Stimulated activated CD4-positive, alpha-beta T cell treated with anti-CD3 and anti-CD28 coated beads, Interleukin-15, amount 100 ng/mL, for 24 hours (primary cell): ENCODE data around the gene SLC27A3.
"Not testable (repeated sequence)": the region's sequence is repeated elsewhere in the genome, so short reads cannot be mapped to it uniquely, and the experiment has no call there.

ENCODE experiments used
- DNase-seq: peaks from one replicate; pipeline ENCODE4 v3.0.0-alpha.2; 2020

Gene SLC27A3

DNA sequence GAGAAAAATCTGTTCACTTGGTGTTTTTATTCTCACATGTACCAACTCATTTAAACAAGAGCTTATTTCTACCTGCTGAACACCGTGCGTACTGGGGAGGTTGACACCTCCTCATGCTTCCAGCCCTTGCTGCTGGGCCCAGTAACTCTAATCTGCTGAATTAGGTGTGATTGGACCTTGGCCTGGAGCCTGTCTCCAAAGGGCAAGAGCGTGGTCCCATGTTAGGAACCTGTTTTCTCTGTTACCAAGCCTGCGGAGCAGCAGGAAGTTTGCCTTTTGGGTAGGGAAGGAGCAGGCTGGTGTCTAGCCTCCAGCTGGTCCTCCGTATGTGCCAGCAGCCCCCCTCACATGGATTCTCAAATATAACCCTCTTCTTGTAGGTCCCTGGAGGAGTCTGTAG, 10.9 kb upstream of the SLC27A3 start:
- DNase-seq, result no peak

DNA sequence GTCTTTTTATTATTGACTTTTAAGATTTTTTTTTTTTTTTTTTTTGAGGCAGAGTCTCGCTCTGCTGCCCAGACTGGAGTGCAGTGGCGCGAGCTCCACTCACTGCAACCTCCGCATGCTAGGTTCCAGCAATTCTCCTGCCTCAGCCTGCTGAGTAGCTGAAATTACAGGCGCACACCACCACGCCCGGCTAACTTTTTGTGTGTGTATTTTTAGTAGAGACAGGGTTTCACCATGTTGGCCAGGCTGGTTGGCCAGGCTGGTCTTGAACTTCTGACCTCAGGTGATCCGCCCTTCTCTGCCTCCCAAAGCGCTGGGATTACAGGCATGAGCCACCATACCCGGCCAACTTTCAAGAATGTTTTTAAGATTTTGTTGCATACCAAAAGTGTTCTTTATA, 8.5 kb upstream of the SLC27A3 start:
- not testable (repeated sequence) for DNase-seq

- no peak for DNase-seq
Observed at GRCh38 chr1:153767519-153767918, 7.7 kb upstream of the SLC27A3 start.

DNA sequence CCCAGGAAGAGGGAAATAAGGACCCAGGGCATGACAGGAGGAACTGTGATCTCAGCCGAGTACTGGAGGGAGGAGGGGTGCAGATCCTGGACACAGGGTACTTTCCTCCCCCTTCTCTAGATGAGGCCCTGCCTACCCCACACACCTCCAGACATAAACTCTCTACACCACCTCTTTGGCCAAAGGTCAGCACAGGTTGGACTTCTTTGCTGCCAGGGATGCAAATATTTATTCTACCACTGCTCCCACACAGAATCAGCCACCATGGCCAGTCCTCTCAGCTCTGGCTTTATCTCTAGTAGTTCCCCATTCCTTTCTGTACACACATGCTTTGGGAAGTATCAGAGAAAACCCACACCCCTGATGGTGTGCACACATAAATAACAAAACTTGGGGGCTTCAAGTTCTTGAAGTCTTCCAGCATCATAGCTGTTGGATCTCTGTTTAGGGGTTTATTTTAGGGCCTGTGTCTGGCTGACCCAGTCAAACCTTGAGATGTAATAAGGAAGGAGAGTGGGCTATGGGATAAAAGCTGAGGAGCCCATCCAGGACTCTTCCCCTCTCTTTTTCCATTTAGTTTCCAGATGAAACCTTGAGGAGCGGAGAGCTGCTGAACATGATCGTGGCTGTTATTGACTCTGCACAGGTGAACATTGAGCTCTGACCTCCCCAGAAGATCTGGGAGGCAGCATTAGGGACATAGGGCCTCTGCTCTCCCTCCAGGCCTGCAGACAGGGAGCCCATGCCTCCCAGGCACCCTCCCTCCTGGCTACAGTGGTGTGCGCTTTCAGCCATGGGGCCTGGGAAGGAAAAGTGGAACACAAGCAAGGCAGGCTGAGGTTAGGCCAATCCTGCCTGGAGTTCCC, 6.7 kb upstream of the SLC27A3 start:
- no peak for DNase-seq

DNA sequence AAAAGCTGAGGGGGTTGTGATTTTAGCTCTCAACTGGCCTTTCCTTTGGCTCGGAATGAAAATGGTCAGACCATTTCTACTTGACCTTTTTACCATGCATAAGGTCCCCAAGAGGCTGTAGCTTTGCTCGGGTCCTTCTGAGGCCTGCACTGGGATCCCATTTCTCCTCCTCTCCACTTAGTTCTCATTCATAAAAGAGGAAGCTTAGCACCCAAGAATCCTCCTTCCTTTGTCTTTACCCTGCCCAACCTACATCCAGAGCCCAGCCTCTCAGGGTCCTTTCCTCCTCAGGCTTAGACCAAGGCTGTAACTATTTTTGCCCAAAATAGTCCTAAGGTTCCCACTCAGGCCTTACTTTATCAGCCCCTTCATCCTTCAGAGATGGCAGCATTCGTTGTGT, 6.0 kb upstream of the SLC27A3 start:
- DNase-seq, result no peak

DNA sequence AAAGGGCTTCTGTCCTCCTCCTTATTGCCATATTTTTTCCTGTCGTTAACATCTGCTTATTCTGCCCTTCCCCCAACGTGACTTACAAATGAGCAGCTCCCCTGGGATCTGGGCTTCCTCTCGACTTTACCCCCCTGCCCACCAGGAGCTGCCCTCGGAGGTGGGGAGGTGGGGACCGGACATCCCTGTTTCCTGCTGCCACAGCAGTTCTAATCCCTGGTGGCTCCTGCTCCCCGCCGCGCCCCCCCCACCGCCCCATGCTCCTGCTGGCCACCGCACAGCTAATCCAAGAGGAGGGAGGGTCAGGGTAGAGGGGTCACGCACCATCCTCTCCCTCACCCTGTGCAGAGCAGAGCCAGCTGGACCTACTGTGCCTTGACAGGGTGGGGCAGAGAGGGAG, 4.4 kb upstream of the SLC27A3 start:
- no peak for DNase-seq

GRCh38 chr1:153771261-153771660, 3.9 kb upstream of the SLC27A3 start:
- no peak for DNase-seq

- no peak for DNase-seq
Observed at GRCh38 chr1:153771841-153772593, 3.2 kb upstream of the SLC27A3 start.

DNA sequence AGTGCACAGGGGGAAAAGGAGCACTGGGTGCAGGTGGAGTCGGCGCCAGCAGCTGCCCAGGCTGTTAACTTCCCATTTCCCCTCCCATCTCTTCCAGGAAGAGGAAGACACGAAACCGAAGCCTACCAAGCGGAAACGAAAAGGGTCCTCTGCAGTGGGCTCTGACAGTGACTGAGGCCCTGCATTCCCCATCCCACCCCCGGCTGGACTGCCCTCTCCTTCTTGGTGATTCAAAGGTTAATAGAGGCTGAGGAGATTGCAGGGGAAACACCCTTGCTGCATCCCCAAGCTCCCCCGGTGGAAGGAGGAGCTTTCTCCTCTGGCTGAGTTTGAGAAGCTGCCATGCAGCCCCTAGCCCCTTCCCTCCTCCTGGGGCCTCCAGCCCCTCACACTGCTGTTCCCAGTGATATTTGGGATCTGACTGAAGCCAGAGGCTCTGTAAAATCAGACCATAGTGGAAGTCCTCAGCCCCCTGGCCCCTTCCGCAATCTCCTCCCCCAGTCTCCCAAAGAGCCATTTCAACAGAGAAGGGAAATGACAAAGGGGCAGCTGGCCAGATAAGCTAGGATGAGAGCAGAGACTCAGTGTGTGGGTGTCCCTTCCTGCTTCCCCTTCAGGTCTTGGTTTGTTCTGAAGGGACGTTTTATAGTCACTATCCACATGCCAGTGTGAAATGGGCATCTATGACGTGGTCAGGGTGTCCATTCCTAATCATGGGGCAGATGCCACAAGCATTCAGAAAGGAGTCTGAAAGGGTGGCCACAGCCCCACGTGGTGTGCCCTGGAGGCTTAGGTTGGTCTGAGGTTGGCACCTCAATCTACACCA, 1.9 kb upstream of the SLC27A3 start:
- DNase-seq, result no peak

GRCh38 chr1:153774026-153774595, 1.1 kb upstream of the SLC27A3 start:
- no peak for DNase-seq

DNA sequence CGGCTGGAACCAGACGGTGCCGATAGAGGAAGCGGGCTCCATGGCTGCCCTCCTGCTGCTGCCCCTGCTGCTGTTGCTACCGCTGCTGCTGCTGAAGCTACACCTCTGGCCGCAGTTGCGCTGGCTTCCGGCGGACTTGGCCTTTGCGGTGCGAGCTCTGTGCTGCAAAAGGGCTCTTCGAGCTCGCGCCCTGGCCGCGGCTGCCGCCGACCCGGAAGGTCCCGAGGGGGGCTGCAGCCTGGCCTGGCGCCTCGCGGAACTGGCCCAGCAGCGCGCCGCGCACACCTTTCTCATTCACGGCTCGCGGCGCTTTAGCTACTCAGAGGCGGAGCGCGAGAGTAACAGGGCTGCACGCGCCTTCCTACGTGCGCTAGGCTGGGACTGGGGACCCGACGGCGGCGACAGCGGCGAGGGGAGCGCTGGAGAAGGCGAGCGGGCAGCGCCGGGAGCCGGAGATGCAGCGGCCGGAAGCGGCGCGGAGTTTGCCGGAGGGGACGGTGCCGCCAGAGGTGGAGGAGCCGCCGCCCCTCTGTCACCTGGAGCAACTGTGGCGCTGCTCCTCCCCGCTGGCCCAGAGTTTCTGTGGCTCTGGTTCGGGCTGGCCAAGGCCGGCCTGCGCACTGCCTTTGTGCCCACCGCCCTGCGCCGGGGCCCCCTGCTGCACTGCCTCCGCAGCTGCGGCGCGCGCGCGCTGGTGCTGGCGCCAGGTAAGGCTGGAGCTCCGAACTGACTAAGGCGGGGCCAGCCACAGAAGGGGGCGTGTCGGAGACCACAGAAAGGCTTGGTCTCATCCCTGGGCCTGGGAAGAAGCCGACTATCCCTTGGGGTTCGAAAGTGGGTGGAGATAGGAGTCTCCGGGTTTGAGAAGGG, 486 bp downstream of the SLC27A3 start:
- DNase-seq, result peak; percentile 76

DNA sequence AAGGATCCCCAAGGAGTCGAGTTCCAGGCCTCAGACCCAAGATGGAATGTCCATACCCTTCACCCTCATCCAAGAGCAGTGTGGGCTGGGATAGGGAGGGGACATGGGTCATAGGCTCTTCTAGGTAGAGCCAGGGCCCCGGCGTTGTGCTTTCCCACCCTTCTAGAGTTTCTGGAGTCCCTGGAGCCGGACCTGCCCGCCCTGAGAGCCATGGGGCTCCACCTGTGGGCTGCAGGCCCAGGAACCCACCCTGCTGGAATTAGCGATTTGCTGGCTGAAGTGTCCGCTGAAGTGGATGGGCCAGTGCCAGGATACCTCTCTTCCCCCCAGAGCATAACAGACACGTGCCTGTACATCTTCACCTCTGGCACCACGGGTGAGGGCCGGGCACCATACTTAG, 1.1 kb downstream of the SLC27A3 start:
- no peak for DNase-seq

GRCh38 chr1:153776845-153777370, 1.7 kb downstream of the SLC27A3 start:
- DNase-seq, result no peak

DNA sequence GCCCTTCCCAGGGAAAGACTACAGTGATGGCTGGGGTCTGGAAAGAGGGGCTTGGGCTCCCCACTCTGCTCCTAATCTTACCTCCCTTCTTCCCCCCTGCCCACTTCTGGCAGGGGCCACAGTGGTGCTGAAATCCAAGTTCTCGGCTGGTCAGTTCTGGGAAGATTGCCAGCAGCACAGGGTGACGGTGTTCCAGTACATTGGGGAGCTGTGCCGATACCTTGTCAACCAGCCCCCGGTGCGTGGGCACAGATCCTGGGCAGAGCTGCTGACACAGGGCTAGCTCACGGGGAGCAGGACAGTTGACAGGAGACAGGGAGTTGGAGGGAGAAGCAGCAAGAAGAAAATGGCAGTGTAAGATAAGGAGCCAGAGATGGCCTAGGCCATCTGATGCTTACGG, 2.4 kb downstream of the SLC27A3 start:
- DNase-seq, result no peak

GRCh38 chr1:153778051-153778823, 3.0 kb downstream of the SLC27A3 start:
- no peak for DNase-seq

DNA sequence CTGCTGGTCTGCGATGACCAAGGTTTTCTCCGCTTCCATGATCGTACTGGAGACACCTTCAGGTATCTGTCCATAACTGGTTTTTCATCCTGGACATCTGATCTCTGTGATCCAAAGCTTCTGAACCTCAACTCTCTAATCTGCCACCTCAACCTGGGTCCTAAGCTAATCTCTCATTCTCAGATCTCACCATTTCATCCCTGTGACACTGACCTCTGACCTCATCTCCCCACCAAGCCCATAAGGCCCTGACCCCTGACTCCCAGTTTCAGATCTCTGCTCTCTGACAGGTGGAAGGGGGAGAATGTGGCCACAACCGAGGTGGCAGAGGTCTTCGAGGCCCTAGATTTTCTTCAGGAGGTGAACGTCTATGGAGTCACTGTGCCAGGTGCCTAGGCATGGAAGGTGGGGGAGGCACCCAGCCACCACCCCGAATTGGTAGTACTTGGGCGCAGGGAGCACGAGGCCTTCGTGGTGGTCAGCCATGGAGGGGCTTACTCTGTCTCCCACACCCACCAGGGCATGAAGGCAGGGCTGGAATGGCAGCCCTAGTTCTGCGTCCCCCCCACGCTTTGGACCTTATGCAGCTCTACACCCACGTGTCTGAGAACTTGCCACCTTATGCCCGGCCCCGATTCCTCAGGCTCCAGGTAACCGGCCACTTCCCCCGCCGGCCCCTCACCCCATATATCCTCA, 3.8 kb downstream of the SLC27A3 start:
- DNase-seq, result no peak

GRCh38 chr1:153779781-153780541, 4.8 kb downstream of the SLC27A3 start:
- DNase-seq, result no peak

DNA sequence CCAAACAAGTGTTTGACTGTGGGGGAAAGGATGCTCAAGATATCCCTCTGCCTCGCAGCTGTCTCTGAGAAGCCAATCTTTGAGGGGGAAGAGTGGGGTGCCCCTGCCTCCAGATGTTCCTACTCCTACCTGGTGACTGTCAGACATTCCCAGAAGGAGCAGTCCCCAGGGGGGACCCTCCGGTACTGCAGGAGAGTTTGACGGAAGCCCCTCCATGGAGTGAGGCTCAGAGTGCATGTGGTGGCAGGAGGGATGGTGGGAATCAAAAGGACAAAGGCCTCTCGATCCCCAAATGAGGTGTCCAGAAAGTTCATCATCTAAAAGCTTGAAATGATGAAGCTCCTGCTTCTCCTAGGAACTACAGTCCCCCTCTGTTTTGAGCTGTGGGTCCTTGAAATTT, 5.3 kb downstream of the SLC27A3 start:
- DNase-seq, result no peak

DNA sequence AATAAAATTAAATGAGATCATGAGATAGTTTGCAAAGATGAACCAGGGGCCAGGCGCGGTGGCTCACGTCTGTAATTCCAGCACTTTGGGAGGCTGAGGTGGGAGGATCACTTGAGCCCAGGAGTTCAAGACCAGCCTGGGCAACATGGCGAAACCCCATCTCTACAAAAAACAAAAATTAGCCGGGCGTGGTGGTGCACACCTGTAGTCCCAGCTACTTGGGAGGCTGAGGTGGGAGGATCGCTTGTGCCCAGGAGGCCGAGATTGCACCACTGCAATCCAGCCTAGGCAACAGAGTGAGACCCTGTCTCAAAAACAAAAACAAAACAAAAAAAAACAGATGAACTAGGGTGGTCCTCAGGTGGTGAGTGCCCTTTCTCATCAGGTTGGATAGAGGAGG, 7.4 kb downstream of the SLC27A3 start:
- not testable (repeated sequence) for DNase-seq
